A549 (cell line): ENCODE measurements around the gene AURKA.

ENCODE experiments used
- EHF ChIP-seq: fragments of 250-450 bp; sonication (Bioruptor Pico); IDR thresholded peaks from 2 replicates; pipeline ENCODE4 v1.5.0; 2020; ENCODE audit warnings: mild to moderate bottlenecking
- MYC ChIP-seq: IDR thresholded peaks from 2 replicates; pipeline ENCODE4 v1.6.1; 2012; ENCODE audit warnings: mild to moderate bottlenecking, inconsistent platforms, low read length, improper control_type of control experiment, borderline replicate concordance
- POLR2A ChIP-seq: IDR thresholded peaks from 2 replicates; pipeline ENCODE4 v1.6.1; 2012; ENCODE audit warnings: mild to moderate bottlenecking, low read length
- TF ChIP-seq, protein P1 (sequence below): fragments of >200 bp; sonication (Bioruptor Twin); formaldehyde crosslinking; IDR thresholded peaks from 3 replicates; pipeline ENCODE4 v1.5.1; 2016

DNA sequence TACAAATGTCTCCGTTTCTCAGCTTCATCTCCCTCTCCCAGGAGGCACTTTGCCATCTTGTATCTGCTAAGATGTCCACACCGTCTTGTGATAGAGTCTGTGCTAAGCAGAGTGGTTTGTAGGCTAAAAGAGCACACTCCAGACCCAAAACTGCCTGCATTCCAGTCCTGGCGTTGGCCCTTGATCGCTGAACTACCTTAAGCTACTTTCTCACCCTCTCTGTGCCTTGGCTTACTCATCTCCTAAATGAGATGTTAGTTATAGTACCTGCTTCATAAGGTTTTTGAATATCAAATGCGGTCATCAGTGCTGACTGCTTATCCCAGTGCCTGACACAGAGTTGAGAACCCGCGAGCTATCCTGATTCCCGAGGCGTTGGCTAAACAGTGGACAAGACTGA, 34.0 kb upstream of the AURKA start:
- TF ChIP-seq POLR2A, result no peak
- TF ChIP-seq, protein P1, sequence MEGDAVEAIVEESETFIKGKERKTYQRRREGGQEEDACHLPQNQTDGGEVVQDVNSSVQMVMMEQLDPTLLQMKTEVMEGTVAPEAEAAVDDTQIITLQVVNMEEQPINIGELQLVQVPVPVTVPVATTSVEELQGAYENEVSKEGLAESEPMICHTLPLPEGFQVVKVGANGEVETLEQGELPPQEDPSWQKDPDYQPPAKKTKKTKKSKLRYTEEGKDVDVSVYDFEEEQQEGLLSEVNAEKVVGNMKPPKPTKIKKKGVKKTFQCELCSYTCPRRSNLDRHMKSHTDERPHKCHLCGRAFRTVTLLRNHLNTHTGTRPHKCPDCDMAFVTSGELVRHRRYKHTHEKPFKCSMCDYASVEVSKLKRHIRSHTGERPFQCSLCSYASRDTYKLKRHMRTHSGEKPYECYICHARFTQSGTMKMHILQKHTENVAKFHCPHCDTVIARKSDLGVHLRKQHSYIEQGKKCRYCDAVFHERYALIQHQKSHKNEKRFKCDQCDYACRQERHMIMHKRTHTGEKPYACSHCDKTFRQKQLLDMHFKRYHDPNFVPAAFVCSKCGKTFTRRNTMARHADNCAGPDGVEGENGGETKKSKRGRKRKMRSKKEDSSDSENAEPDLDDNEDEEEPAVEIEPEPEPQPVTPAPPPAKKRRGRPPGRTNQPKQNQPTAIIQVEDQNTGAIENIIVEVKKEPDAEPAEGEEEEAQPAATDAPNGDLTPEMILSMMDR, result no peak
- TF ChIP-seq EHF (CRISPR knock-in tag), result no peak
- TF ChIP-seq MYC, result no peak
